UCSD-AML1 (cell line): ENCODE measurements around the gene THOC7.

Experiments used
- DNase-seq: peaks from one replicate; lab custom pipeline; 2025; ENCODE audit not compliant: unreplicated experiment; lab: John Stamatoyannopoulos, UW

The THOC7 gene

GRCh38 chr3:63847718-63848450 lies 15.7 kb downstream of the THOC7 start:
- no peak for DNase-seq

GRCh38 chr3:63845215-63845614 lies 18.4 kb downstream of the THOC7 start:
- DNase-seq: no peak

GRCh38 chr3:63842127-63842526 lies 21.5 kb downstream of the THOC7 start:
- DNase-seq: no peak

- no peak for DNase-seq
Measured at GRCh38 chr3:63841704-63842103, 21.9 kb downstream of the THOC7 start.

- no peak for DNase-seq
Measured at GRCh38 chr3:63832395-63832794, 31.2 kb downstream of the THOC7 start.

GRCh38 chr3:63830526-63830925 lies 33.1 kb downstream of the THOC7 start:
- DNase-seq: no peak

GRCh38 chr3:63824309-63824708 lies 39.3 kb downstream of the THOC7 start:
- no peak for DNase-seq

- DNase-seq: no peak
Measured at GRCh38 chr3:63819151-63819398, 44.5 kb downstream of the THOC7 start, which contains the start of gene C3orf49. C3orf49 (plus strand) TSS chr3:63819299; CDS start chr3:63819472, 173 bp downstream.

GRCh38 chr3:63818282-63819150 lies 45.1 kb downstream of the THOC7 start:
- DNase-seq: peak; percentile 28

- no peak for DNase-seq
Measured at GRCh38 chr3:63817225-63817624, 46.4 kb downstream of the THOC7 start.

- no peak for DNase-seq
Measured at GRCh38 chr3:63814237-63814636, 49.4 kb downstream of the THOC7 start.

GRCh38 chr3:63809607-63810006 lies 54.0 kb downstream of the THOC7 start:
- DNase-seq: no peak

GRCh38 chr3:63808633-63809032 lies 55.0 kb downstream of the THOC7 start:
- no peak for DNase-seq

- DNase-seq: no peak
Measured at GRCh38 chr3:63807961-63808565, 55.5 kb downstream of the THOC7 start.

- no peak for DNase-seq
Measured at GRCh38 chr3:63803911-63804310, 59.7 kb downstream of the THOC7 start.

- no peak for DNase-seq
Measured at GRCh38 chr3:63800097-63800496, 63.5 kb downstream of the THOC7 start.

- DNase-seq: no peak
Measured at GRCh38 chr3:63798949-63799348, 64.7 kb downstream of the THOC7 start.

GRCh38 chr3:63798544-63798943 lies 65.1 kb downstream of the THOC7 start:
- DNase-seq: no peak

GRCh38 chr3:63795438-63795837 lies 68.2 kb downstream of the THOC7 start:
- DNase-seq: no peak

- DNase-seq: no peak
Measured at GRCh38 chr3:63791974-63792373, 71.6 kb downstream of the THOC7 start.
